IPS DF 6.9 (cell line): Measurements from ENCODE around the gene IQCN.

Experiments used
- DNase-seq: peaks from one replicate; pipeline ENCODE4 v3.0.0-alpha.2; 2013; ENCODE audit warnings: low read depth, low spot score
- H3K27ac ChIP-seq: one replicate; pipeline ENCODE4 v1.5.1; 2013; ENCODE audit warnings: low read length, control low read depth
- H3K27me3 ChIP-seq: 2 replicates; pipeline ENCODE4 v1.6.1; 2013; ENCODE audit warnings: mild to moderate bottlenecking, low read length; ENCODE audit not compliant: control insufficient read depth, insufficient read depth
- H3K36me3 ChIP-seq: 2 replicates; pipeline ENCODE4 v1.6.1; 2013; ENCODE audit warnings: low read length; ENCODE audit not compliant: control insufficient read depth, insufficient read depth
- H3K4me1 ChIP-seq: 2 replicates; pipeline ENCODE4 v1.6.1; 2013; ENCODE audit warnings: low read length; ENCODE audit not compliant: control insufficient read depth, insufficient read depth
- H3K4me3 ChIP-seq: 2 replicates; pipeline ENCODE4 v1.5.1; 2013; ENCODE audit warnings: mild to moderate bottlenecking, low read length
- H3K9me3 ChIP-seq: 2 replicates; pipeline ENCODE4 v1.6.1; 2013; ENCODE audit warnings: low read length, inconsistent platforms; ENCODE audit not compliant: control insufficient read depth, insufficient read depth
- WGBS: extraction: QIAGEN DNeasy Blood & Tissue Kit; methylation state at CpG from one replicate; pipeline ENCODE4 v1.1.7; 2013; ENCODE audit warnings: mixed read lengths, missing lambda C conversion rate; ENCODE audit not compliant: insufficient read length, insufficient coverage; 5-methylcytosine and 5-hydroxymethylcytosine counted together

The IQCN gene

DNA sequence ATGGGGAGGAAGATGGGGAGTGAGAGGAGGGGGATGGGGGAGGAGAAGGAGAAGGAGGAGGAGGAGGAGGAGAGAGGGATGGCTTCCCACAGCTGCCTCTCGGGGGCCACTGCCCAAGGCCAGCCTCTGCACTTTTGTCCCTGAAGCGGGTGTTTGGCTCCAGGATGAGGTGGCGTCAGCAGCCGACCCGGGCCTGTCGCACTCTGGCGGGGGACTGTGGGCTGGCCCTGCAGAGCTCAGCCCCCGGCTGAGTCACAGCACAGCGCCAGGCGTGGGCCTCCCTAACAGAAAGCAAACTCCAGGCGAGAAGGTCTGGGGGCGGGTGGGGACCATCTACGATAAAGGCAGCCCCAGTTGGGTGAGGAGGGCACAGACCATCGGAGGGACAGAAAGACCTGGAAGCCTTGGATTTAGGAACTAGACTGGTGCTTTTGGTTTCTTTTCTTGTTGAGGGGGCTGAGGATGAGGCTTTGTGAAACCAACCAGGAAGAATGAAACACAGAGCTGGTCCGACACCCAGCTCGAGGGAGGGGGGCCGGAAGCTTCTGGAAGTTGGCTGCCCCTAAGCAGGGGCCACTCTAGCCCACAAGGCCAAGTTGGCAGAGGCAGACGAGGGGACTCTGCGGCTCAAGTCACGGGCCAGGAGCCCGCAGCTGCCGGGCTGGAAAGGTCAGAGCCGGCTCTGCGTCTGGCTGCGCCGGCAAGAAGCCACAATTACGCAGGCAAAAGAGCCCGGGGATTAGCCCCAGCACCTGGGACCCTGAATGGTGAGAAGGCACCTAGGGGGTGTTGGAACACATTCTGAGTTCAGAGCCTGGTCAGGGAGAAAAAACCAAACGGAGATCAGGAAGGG is 30.4 kb upstream of the IQCN start:
- H3K27me3 ChIP-seq = no peaks in the 10 kb centered on the region
- H3K4me1 ChIP-seq = peaks cover 11% of the 10 kb centered on the region
- WGBS = no CpG with 5 or more reads among the region's 29 CpGs
- peak overlapping the region; percentile 2; the same call in 1 of the 2 replicates for H3K4me3 ChIP-seq
- H3K27ac ChIP-seq = peak overlapping the region; percentile 54
- H3K9me3 ChIP-seq = no peaks in the 10 kb centered on the region
- no peak for DNase-seq
- H3K36me3 ChIP-seq = peaks cover 19% of the 10 kb centered on the region

DNA sequence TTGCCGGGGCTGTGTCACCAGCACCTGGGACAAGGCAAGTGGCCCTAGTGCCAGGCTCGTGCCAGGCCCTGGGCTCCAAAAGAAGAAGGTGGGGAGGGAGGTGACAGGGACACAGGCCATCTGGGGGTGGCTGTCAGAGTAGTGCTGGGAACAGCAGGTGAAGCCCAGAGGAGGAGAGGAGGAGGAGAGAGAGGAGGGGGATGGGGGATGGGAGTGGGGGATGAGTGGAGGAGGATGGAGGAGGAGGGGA is 29.9 kb upstream of the IQCN start:
- no peaks in the 10 kb centered on the region for H3K9me3 ChIP-seq
- no peak overlapping the region; the same call in 1 of the 2 replicates for H3K4me3 ChIP-seq
- H3K27me3 ChIP-seq = no peaks in the 10 kb centered on the region
- no peak overlapping the region for H3K27ac ChIP-seq
- H3K4me1 ChIP-seq = peaks cover 11% of the 10 kb centered on the region
- DNase-seq = no peak
- no CpG with 5 or more reads among the region's 2 CpGs for WGBS
- H3K36me3 ChIP-seq = peaks cover 14% of the 10 kb centered on the region

DNA sequence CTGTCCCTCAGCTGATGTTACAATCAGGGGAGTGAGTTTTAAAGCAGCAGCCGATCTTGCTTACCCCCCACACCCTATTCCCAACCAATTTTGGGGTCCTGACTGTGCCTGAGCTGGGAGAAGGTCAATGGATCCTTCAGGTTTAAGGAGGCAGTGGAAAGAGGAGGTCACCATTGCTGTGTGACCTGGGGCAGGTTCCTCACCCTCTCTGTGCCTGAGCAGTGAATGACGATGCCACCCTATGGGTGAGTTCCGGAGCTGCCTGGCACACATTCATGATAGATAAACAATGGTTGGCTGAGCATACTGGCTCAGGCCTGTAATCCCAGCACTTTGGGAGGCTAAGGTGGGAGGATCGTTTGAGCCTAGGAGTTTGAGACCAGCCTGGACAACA is 27.5 kb upstream of the IQCN start:
- H3K4me3 ChIP-seq = no peak overlapping the region
- WGBS = no CpG with 5 or more reads among the region's 4 CpGs
- no peaks in the 10 kb centered on the region for H3K27me3 ChIP-seq
- DNase-seq = no peak
- H3K36me3 ChIP-seq = no peaks in the 10 kb centered on the region; the same call in 1 of the 2 replicates
- no peak overlapping the region for H3K27ac ChIP-seq
- peaks cover 11% of the 10 kb centered on the region for H3K4me1 ChIP-seq
- no peaks in the 10 kb centered on the region for H3K9me3 ChIP-seq

DNA sequence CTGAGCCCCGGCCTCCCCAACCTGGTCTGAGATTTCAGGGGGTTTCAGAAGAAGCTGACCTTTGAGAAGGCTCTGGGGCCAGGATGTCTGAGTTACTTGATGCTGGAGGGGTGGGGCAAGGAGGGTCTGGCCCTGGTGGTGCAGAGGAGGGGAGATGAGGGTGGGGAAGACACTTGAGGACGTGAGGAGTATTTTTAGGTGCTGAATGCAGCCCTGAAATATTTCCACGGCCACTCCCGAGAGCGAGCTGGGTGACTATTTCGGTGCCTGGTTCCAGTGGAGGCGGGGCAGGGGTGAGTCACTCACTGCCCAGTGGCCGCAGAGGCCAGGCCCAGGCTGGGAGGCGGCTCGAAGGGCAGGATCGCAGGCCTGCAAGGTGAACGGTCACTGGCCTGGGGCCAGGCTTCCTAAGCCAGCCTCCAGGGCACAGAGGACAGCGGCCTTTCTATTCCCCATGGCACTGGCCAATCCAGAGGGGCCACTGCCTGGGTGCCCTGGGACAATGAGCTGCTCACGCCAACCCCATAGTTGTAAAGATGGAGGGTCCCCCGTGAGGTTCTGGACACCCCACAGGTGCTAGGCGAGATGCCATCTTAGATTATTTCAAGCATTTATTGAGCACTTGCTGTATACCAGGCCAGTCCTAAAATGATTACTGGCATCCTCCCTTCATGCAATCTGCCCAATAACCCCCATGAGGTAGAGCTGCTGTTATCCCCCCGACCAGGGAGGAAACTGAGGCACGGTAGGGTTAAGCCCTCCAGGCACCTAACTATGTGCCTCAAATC is 26.9 kb upstream of the IQCN start:
- H3K27me3 ChIP-seq = no peaks in the 10 kb centered on the region
- H3K4me1 ChIP-seq = peaks cover 11% of the 10 kb centered on the region
- no peaks in the 10 kb centered on the region for H3K9me3 ChIP-seq
- H3K36me3 ChIP-seq = no peaks in the 10 kb centered on the region; the same call in 1 of the 2 replicates
- no peak overlapping the region for H3K4me3 ChIP-seq
- DNase-seq = no peak
- H3K27ac ChIP-seq = no peak overlapping the region
- WGBS = no CpG with 5 or more reads among the region's 18 CpGs

DNA sequence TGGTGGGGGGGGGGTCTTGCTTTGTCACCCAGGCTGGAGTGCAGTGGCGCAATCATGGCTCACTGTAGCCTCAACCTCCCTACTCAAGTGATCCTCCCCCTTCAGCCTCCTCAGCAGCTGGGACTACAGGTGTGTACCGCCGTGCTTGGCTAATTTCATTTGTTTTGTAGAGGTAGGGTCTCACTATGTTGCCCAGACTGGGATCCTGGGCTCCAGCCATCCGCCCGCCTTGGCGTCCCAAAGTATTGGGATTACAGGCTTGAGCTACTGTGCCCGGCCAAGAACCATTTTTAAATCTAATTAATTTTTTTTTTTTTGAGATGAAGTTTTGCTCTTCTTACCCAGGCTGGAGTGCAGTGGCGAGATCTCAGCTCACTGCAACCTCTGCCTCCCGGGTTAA is 25.4 kb upstream of the IQCN start:
- Histone ChIP-seq H3K27me3 (no peaks in the 10 kb centered on the region), H3K9me3 (no peaks in the 10 kb centered on the region), H3K27ac (no peak overlapping the region), H3K4me3 (no peak overlapping the region), H3K36me3 (no peaks in the 10 kb centered on the region), H3K4me1 (peaks cover 6% of the 10 kb centered on the region)
- no peak for DNase-seq
- WGBS = no CpG with 5 or more reads among the region's 9 CpGs

DNA sequence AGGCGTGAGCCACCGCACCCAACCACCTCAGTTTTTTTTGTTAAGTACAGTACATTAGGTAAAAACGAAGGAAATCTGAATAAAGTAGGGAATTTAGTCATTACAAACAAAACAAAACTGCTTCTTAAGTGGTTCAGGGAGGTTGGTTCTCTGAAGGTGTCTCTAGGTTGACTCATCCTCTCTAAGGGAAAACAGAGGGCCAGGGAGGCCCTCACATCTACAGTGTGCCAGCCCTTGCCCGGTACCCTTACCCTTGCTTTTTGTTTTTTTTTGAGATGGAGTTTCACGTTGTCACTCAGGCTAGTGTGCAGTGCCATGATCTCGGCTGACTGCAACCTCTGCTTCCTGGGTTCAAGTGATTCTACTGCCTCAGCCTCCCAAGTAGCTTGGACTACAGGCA is 24.3 kb upstream of the IQCN start:
- WGBS = no CpG with 5 or more reads among the region's 6 CpGs
- H3K27me3 ChIP-seq = no peaks in the 10 kb centered on the region
- no peaks in the 10 kb centered on the region for H3K36me3 ChIP-seq
- H3K4me1 ChIP-seq = peaks cover 9% of the 10 kb centered on the region
- H3K27ac ChIP-seq = no peak overlapping the region
- H3K9me3 ChIP-seq = no peaks in the 10 kb centered on the region
- no peak overlapping the region for H3K4me3 ChIP-seq
- DNase-seq = no peak

DNA sequence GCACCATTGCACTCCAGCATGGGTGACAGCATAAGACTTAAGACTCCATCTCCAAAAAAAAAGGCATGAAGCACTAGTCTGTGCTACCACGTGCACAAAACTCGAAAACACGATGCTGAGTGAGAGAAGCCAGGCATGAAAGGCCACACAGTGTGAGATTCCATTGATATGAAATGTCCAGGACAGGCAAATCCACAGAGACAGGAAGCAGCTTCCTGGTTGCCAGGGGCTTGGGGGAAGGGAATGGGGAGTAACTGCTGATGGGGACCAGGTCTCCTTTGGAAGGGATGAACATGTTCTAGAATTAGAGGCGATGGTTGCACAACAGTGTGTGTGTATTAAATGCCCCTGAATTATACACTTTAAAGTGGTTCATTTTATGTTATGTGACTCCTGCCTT is 23.1 kb upstream of the IQCN start:
- Histone ChIP-seq H3K9me3 (no peaks in the 10 kb centered on the region), H3K27ac (no peak overlapping the region), H3K36me3 (no peaks in the 10 kb centered on the region), H3K4me3 (no peak overlapping the region), H3K27me3 (no peaks in the 10 kb centered on the region), H3K4me1 (peaks cover 10% of the 10 kb centered on the region)
- WGBS = no CpG with 5 or more reads among the region's 4 CpGs
- DNase-seq = no peak

DNA sequence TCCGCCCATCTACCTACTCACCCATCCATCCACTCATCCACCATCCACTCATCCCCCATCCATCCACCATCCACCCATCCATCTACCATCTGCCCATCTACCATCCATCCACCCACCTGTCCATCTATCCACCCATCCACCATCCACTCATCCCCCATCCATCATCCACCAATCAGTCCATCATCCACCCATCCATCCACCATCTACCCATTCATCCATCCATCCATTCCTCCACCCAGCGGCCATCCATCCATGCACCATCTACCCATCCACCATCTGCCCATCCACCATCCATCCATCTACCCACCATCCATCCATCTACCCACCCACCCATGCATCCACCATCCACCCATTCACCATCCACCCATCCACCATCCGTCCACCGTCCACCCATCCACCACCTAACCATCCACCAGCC is 20.8 kb upstream of the IQCN start:
- Histone ChIP-seq H3K4me1 (peaks cover 12% of the 10 kb centered on the region), H3K36me3 (no peaks in the 10 kb centered on the region), H3K9me3 (no peaks in the 10 kb centered on the region), H3K27ac (no peak overlapping the region), H3K27me3 (no peaks in the 10 kb centered on the region), H3K4me3 (no peak overlapping the region)
- no CpG with 5 or more reads among the region's 4 CpGs for WGBS
- no peak for DNase-seq

DNA sequence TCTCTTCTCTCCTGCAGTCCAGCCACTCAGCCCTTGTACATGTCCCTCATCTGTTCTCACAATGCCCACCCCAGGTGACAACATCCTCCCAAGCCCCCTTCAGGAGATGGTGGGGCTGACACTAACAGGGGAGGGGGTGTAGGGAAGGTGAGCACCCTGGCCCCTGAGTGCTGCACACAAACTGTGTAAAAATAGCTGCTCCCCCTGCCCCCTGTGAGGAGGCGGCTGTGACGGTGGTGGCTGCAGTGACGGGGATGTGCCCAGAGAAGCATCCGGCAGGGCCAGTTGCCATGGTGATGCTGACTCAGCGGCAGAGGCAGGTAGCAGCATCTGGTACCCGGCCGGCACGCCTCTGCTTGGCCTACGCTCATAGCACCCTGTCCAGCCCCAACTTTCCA is 20.2 kb upstream of the IQCN start:
- H3K27me3 ChIP-seq = no peaks in the 10 kb centered on the region
- H3K9me3 ChIP-seq = no peaks in the 10 kb centered on the region
- H3K4me3 ChIP-seq = no peak overlapping the region
- no CpG with 5 or more reads among the region's 9 CpGs for WGBS
- no peak for DNase-seq
- H3K4me1 ChIP-seq = peaks cover 12% of the 10 kb centered on the region
- no peak overlapping the region for H3K27ac ChIP-seq
- no peaks in the 10 kb centered on the region for H3K36me3 ChIP-seq

DNA sequence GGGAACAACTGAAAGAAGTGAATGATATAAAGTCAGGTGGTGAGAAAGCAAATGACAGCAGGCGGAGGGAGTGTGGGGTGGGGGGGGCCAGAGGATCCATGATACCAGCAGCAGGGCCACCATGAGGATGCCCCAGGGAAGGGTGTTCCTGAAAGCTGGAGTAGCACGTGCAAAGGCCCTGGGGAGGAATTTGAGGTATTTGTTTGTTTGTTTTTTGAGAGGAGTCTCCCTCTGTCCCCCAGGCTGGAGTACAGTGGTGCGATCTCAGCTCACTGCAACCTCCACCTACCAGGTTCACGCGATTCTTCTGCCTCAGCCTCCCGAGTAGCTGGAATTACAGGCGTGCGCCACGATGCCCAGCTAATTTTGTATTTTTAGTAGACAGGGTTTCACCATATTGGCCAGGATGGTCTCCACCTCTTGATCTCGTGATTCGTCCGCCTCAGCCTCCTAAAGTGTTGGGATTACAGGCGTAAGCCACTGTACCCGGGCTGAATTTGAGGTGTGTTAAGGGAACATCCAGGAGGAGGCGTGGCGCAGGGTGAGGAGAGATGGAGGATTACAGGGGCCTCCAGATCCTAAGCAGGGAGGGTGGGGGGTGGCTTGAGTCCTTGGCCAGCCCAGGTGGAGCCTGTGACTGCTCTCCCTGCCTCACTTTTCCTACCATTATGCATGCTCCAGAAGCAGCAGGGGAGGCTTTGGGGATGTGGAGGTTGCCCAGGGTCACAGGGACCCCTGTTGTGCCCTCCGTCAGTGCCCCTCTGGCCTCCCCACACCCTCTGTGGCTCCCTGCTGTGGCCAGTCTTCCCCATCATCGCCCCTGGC is 19.6 kb upstream of the IQCN start:
- Histone ChIP-seq H3K9me3 (no peaks in the 10 kb centered on the region), H3K4me3 (no peak overlapping the region; the same call in 1 of the 2 replicates), H3K4me1 (peaks cover 12% of the 10 kb centered on the region), H3K36me3 (no peaks in the 10 kb centered on the region), H3K27me3 (no peaks in the 10 kb centered on the region), H3K27ac (no peak overlapping the region)
- no peak for DNase-seq
- WGBS = no CpG with 5 or more reads among the region's 18 CpGs
